ENCODE data around the gene TCEAL7. TPM values are rescaled to one million over a fixed set of nuclear protein-coding genes. Genes with fewer than 3 reads are reported as not detected.

TCEAL7 gene
- total RNA-seq, 1 donor from 2014 or later, result 23.7 TPM

DNA sequence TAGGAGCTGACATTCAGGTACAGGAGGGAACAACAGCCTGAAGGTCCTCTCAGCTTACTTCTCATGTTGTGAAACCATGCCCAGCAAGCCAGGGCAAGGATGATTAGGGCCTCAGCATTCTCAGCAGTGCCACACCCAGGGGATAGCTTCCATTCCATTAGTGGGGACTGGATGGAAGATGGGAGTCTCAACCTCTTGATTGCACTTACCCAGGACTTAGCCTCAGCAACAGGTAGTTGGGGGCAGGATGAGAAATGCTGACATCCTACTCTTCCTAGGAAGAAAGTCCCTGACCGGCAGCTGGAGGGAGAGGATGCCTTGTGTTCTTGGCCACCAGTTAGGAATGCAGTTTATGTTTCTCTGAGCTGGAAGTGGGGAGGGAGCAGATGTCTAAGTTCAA, 37.5 kb downstream of the TCEAL7 start:
- no peak overlapping the region for H3K4me3 Mint-ChIP-seq (ENCODE audit: unreplicated experiment)
- no peaks in the 10 kb centered on the region for H3K9me3 Mint-ChIP-seq (ENCODE audit: unreplicated experiment)
- no peaks in the 10 kb centered on the region for H3K27me3 Mint-ChIP-seq (ENCODE audit: unreplicated experiment)
- no peak overlapping the region for H3K27ac Mint-ChIP-seq (ENCODE audit: unreplicated experiment)
- no peak for DNase-seq (ENCODE audit: low spot score)
- no peaks in the 10 kb centered on the region for H3K36me3 Mint-ChIP-seq (ENCODE audit: low read depth, unreplicated experiment)
- TF ChIP-seq, protein P1, sequence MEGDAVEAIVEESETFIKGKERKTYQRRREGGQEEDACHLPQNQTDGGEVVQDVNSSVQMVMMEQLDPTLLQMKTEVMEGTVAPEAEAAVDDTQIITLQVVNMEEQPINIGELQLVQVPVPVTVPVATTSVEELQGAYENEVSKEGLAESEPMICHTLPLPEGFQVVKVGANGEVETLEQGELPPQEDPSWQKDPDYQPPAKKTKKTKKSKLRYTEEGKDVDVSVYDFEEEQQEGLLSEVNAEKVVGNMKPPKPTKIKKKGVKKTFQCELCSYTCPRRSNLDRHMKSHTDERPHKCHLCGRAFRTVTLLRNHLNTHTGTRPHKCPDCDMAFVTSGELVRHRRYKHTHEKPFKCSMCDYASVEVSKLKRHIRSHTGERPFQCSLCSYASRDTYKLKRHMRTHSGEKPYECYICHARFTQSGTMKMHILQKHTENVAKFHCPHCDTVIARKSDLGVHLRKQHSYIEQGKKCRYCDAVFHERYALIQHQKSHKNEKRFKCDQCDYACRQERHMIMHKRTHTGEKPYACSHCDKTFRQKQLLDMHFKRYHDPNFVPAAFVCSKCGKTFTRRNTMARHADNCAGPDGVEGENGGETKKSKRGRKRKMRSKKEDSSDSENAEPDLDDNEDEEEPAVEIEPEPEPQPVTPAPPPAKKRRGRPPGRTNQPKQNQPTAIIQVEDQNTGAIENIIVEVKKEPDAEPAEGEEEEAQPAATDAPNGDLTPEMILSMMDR (IDR thresholded peaks at IDR 0.05; ENCODE audit: unreplicated experiment), result no peak
- peaks cover 8% of the 10 kb centered on the region for H3K4me1 Mint-ChIP-seq (ENCODE audit: unreplicated experiment)

- no peak overlapping the region for H3K27ac Mint-ChIP-seq (ENCODE audit: unreplicated experiment)
- no peaks in the 10 kb centered on the region for H3K9me3 Mint-ChIP-seq (ENCODE audit: unreplicated experiment)
- H3K4me1 Mint-ChIP-seq (ENCODE audit: unreplicated experiment), result peaks cover 8% of the 10 kb centered on the region
- no peak overlapping the region for H3K4me3 Mint-ChIP-seq (ENCODE audit: unreplicated experiment)
- DNase-seq (ENCODE audit: low spot score), result no peak
- no peaks in the 10 kb centered on the region for H3K27me3 Mint-ChIP-seq (ENCODE audit: unreplicated experiment)
- TF ChIP-seq, protein P1 (IDR thresholded peaks at IDR 0.05; ENCODE audit: unreplicated experiment), result no peak
- H3K36me3 Mint-ChIP-seq (ENCODE audit: low read depth, unreplicated experiment), result no peaks in the 10 kb centered on the region
These were observed 39.4 kb downstream of the TCEAL7 start for GRCh38 chrX:103369479-103369878.

DNA sequence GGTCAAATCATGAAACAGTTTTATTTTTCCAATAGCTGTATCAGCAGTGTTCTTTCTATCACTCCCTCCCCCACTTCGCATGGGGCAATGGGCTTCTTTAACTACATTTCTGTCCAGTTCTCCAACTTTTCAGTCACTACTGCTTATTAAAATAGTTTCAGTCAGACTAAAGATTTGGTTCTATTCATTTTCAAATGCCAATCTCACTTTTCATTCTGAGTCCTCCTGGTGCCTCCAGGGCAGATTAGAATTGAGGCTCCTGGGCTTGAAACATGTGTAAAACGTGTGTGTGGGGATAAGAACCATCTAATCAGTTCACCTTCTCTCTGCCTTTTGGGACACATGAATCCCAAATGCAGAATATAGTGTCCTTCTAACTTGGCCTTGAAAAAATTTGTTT, 42.8 kb downstream of the TCEAL7 start:
- DNase-seq (ENCODE audit: low spot score), result no peak
- H3K27me3 Mint-ChIP-seq (ENCODE audit: unreplicated experiment), result peaks cover 3% of the 10 kb centered on the region
- TF ChIP-seq, protein P1 (IDR thresholded peaks at IDR 0.05; ENCODE audit: unreplicated experiment), result no peak
- peaks cover 8% of the 10 kb centered on the region for H3K36me3 Mint-ChIP-seq (ENCODE audit: low read depth, unreplicated experiment)
- peaks cover 13% of the 10 kb centered on the region for H3K4me1 Mint-ChIP-seq (ENCODE audit: unreplicated experiment)
- no peak overlapping the region for H3K27ac Mint-ChIP-seq (ENCODE audit: unreplicated experiment)
- no peak overlapping the region for H3K4me3 Mint-ChIP-seq (ENCODE audit: unreplicated experiment)
- H3K9me3 Mint-ChIP-seq (ENCODE audit: unreplicated experiment), result no peaks in the 10 kb centered on the region

DNA sequence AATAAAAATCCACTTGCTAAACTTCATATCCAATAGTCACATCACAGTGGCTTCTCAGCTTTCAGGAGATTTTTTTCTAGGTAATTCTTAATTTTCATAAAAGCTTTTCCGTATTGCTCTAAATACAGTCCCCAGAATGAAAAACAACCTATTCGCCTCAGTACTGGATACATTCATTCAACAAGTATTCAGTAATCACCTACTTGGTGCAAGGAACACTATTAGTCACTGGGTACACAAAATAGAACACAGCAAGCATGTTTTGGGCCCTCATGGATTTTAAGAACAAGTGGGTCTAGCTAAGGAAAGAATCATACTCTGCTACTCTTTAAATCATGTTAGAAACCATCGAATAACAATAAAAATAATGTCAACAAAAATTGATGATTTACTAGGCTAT, 43.5 kb downstream of the TCEAL7 start:
- Mint-ChIP-seq H3K9me3 (ENCODE audit: unreplicated experiment) (no peaks in the 10 kb centered on the region), H3K4me3 (ENCODE audit: unreplicated experiment) (no peak overlapping the region), H3K27ac (ENCODE audit: unreplicated experiment) (no peak overlapping the region), H3K36me3 (ENCODE audit: low read depth, unreplicated experiment) (peaks cover 8% of the 10 kb centered on the region), H3K4me1 (ENCODE audit: unreplicated experiment) (peaks cover 9% of the 10 kb centered on the region), H3K27me3 (ENCODE audit: unreplicated experiment) (peaks cover 3% of the 10 kb centered on the region)
- TF ChIP-seq, protein P1 (IDR thresholded peaks at IDR 0.05; ENCODE audit: unreplicated experiment), result no peak
- no peak for DNase-seq (ENCODE audit: low spot score)

DNA sequence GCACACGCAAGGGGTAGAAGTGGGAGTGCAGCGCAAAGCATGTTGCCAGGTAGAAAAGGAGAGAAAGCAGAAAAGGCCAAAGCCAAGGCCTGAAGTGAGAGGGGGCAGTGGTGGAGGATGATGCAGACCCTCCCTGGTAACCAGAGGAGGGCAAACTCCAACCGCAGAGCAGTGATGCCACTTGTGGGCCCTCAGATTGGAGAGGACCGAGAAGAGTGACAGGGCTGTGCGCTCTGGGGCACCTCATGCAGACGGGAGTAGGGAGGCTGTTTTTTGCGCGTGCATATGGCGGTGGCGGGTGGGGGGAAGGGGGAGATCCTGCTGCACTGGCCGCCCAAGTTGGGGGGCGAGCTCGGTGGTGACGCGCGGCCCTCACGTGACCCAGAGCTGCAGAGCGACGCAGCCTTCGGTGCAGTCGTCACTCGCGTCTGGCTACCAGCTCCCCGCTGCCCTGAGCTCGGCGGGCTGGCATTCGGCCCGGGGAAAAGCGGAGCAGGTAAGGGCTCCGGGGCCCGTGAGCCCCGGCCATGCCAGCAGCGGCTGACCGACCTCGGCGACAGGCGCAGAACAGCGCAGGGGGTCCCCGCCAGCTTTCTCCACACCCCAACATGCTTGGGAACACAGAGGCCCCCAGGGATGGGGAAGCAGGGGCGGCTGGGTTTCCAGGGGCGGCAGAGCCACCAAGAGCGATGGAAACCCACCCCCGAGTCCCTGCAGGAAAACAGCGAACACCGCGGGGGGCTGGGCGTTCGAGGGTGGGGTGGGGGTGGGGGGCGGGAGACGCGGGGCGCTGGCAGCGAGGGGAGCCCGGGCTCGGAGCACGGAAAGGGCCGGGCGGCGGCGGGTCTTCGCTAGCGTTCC, 46.3 kb downstream of the TCEAL7 start, which contains the start of gene BEX3:
Gene BEX3 (plus strand): TSS at position 421 of the 861 bp plus-strand sequence. CDS start 984 bp downstream, outside the sequence.
- peak; percentile 45 for DNase-seq (ENCODE audit: low spot score)
- Mint-ChIP-seq H3K27ac (ENCODE audit: unreplicated experiment) (peak within 1 kb of the TSS; percentile 89), H3K4me1 (ENCODE audit: unreplicated experiment) (peaks cover 5% of the 10 kb centered on the region), H3K4me3 (ENCODE audit: unreplicated experiment) (peak within 1 kb of the TSS; percentile 91), H3K36me3 (ENCODE audit: low read depth, unreplicated experiment) (peaks cover 11% of the 10 kb centered on the region), H3K9me3 (ENCODE audit: unreplicated experiment) (no peaks in the 10 kb centered on the region), H3K27me3 (ENCODE audit: unreplicated experiment) (peaks cover 5% of the 10 kb centered on the region)
- TF ChIP-seq, protein P1 (IDR thresholded peaks at IDR 0.05; ENCODE audit: unreplicated experiment), result no peak
